ENCODE measurements around the gene ZNF274. TPM values are rescaled to one million over a fixed set of nuclear protein-coding genes. Genes with fewer than 3 reads are reported as not detected.

Gene ZNF274
- total and polyA plus RNA-seq, 9 of the 15 experiments (the other 6 are each of a cell fraction or from before 2014, with no cell fraction given) = 5.2 to 37.0 (median 28.1) TPM

DNA sequence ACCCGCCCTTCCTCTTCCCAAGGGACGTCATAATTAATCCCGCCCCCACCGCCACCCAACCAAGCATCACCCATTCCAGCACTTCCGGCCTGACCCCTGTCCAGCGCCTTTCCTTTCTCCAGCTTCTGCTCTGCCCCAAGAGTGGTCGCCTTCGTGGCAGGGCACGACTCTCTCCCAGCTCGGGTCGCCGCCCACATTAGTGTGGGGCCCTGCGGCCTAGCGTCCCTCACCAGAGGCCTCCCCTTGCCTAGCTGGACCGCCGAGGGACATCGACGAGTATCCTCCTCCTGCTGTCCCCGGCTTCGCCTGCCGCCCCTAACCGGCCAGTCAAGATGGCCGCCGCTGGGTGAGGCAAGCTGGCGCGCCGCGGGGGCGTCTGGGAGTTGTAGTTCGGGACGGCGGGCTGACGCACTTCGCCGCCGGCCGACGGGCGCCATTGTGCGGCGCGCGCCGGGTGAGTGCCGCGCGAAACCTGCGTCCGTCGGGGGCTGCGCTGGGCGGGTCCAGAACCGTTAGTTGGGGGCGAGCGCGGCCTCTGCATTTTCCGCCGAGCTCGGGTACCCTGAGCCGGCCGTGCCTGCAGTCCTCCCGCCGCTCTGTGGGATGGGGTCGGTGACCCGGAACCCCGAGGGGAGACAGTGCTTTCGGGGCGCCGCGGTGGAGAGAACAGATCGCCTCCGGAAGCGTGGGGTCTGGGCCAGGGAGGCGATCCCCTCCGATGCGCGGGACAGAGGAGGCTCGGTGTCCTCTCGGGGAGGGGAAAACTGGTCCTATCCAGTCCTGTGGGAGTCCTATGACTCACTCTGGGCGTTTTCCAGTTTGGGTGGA lies at the start of gene ZNF274 (continued):
- peak; percentile 70 for TF ChIP-seq ARID1B (IDR thresholded peaks at IDR 0.05)
- peak; percentile 63; the same call in 1 of the 2 replicates for TF ChIP-seq RB1 (IDR thresholded peaks at IDR 0.05; ENCODE audit: low read depth)
- TF ChIP-seq DNMT1 (IDR thresholded peaks at IDR 0.05) = no peak
- TF ChIP-seq, protein P1, sequence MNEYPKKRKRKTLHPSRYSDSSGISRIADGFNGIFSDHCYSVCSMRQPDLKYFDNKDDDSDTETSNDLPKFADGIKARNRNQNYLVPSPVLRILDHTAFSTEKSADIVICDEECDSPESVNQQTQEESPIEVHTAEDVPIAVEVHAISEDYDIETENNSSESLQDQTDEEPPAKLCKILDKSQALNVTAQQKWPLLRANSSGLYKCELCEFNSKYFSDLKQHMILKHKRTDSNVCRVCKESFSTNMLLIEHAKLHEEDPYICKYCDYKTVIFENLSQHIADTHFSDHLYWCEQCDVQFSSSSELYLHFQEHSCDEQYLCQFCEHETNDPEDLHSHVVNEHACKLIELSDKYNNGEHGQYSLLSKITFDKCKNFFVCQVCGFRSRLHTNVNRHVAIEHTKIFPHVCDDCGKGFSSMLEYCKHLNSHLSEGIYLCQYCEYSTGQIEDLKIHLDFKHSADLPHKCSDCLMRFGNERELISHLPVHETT (CRISPR knock-in tag; conservative IDR thresholded peaks at IDR 0.05 in 1 of 2, IDR thresholded peaks at IDR 0.05 in 1 of 2) = 0 out of 4 replicates have a peak, but pooled peaks of 1 of the 2 experiments have one; percentile 43
- no peak for TF ChIP-seq SNRNP70 (optimal IDR thresholded peaks at IDR 0.05; ENCODE audit: low read depth, low read length)
- TF ChIP-seq, protein P2, sequence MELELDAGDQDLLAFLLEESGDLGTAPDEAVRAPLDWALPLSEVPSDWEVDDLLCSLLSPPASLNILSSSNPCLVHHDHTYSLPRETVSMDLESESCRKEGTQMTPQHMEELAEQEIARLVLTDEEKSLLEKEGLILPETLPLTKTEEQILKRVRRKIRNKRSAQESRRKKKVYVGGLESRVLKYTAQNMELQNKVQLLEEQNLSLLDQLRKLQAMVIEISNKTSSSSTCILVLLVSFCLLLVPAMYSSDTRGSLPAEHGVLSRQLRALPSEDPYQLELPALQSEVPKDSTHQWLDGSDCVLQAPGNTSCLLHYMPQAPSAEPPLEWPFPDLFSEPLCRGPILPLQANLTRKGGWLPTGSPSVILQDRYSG (tag; conservative IDR thresholded peaks at IDR 0.05; ENCODE audit: low read depth) = no peak
- TF ChIP-seq TEAD2 (tag; IDR thresholded peaks at IDR 0.05) = no peak
- TF ChIP-seq ZNF551 (CRISPR knock-in tag; IDR thresholded peaks at IDR 0.05) = no peak
- TF ChIP-seq RFX7 (CRISPR knock-in tag; IDR thresholded peaks at IDR 0.05) = no peak
- TF ChIP-seq, protein P3, sequence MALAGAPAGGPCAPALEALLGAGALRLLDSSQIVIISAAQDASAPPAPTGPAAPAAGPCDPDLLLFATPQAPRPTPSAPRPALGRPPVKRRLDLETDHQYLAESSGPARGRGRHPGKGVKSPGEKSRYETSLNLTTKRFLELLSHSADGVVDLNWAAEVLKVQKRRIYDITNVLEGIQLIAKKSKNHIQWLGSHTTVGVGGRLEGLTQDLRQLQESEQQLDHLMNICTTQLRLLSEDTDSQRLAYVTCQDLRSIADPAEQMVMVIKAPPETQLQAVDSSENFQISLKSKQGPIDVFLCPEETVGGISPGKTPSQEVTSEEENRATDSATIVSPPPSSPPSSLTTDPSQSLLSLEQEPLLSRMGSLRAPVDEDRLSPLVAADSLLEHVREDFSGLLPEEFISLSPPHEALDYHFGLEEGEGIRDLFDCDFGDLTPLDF (CRISPR knock-in tag; IDR thresholded peaks at IDR 0.05) = peak; percentile 70
- TF ChIP-seq EZH2 (IDR thresholded peaks at IDR 0.05; ENCODE audit: borderline replicate concordance, low read depth, low read length) = no peak
- peak in 1 of 2 experiments; percentile 16; a peak in 1 of 4 replicates for TF ChIP-seq KDM4B (IDR thresholded peaks at IDR 0.05; ENCODE audit: borderline replicate concordance in 2 of 2, low read depth in 1 of 2)
- no peak for TF ChIP-seq C11orf30 (IDR thresholded peaks at IDR 0.05; ENCODE audit: low read depth)
- TF ChIP-seq POLR2AphosphoS2 (IDR thresholded peaks at IDR 0.05; ENCODE audit: low read length) = 0 out of 2 replicates have a peak, but pooled peaks have one; percentile 48
- TF ChIP-seq, protein P4, sequence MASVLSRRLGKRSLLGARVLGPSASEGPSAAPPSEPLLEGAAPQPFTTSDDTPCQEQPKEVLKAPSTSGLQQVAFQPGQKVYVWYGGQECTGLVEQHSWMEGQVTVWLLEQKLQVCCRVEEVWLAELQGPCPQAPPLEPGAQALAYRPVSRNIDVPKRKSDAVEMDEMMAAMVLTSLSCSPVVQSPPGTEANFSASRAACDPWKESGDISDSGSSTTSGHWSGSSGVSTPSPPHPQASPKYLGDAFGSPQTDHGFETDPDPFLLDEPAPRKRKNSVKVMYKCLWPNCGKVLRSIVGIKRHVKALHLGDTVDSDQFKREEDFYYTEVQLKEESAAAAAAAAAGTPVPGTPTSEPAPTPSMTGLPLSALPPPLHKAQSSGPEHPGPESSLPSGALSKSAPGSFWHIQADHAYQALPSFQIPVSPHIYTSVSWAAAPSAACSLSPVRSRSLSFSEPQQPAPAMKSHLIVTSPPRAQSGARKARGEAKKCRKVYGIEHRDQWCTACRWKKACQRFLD (CRISPR knock-in tag; IDR thresholded peaks at IDR 0.05) = peak; percentile 94
- TF ChIP-seq, protein P5, sequence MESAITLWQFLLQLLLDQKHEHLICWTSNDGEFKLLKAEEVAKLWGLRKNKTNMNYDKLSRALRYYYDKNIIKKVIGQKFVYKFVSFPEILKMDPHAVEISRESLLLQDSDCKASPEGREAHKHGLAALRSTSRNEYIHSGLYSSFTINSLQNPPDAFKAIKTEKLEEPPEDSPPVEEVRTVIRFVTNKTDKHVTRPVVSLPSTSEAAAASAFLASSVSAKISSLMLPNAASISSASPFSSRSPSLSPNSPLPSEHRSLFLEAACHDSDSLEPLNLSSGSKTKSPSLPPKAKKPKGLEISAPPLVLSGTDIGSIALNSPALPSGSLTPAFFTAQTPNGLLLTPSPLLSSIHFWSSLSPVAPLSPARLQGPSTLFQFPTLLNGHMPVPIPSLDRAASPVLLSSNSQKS (CRISPR knock-in tag; IDR thresholded peaks at IDR 0.05) = no peak
- TF ChIP-seq ERF (CRISPR knock-in tag; IDR thresholded peaks at IDR 0.05) = 0 out of 2 replicates have a peak, but pooled peaks have one; percentile 23
- TF ChIP-seq, protein P6, sequence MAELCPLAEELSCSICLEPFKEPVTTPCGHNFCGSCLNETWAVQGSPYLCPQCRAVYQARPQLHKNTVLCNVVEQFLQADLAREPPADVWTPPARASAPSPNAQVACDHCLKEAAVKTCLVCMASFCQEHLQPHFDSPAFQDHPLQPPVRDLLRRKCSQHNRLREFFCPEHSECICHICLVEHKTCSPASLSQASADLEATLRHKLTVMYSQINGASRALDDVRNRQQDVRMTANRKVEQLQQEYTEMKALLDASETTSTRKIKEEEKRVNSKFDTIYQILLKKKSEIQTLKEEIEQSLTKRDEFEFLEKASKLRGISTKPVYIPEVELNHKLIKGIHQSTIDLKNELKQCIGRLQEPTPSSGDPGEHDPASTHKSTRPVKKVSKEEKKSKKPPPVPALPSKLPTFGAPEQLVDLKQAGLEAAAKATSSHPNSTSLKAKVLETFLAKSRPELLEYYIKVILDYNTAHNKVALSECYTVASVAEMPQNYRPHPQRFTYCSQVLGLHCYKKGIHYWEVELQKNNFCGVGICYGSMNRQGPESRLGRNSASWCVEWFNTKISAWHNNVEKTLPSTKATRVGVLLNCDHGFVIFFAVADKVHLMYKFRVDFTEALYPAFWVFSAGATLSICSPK (IDR thresholded peaks at IDR 0.05; ENCODE audit: borderline replicate concordance) = no peak
